ENCODE data around the gene DEGS2. TPM values are rescaled to one million over a fixed set of nuclear protein-coding genes. Genes with fewer than 3 reads are reported as not detected.
A peak's percentile ranks its signal among the peaks of the same experiment; 100 is the strongest.
"Not testable (repeated sequence)": the region's sequence is repeated elsewhere in the genome, so short reads cannot be mapped to it uniquely, and the experiment has no call there.

Gene DEGS2
- 0.95 and 5.0 TPM in 2 replicates for total RNA-seq (2014; rRNA removed; shearing (Covaris generic))

- in situ Hi-C loops (cut with HindIII; ENCODE audit: low sequenced_read_pairs), result no loop called here
- peak; percentile 71 for DNase-seq (ENCODE audit: low spot score)
Measured at GRCh38 chr14:100159094-100159864, at the start of gene DEGS2. DEGS2 (minus strand) TSS chr14:100159645; CDS start chr14:100159587, 58 bp downstream.

- not testable (repeated sequence) for DNase-seq (ENCODE audit: low spot score)
Measured at GRCh38 chr14:100208136-100208535, 48.7 kb upstream of the DEGS2 start.

GRCh38 chr14:100207588-100207987 lies 48.1 kb upstream of the DEGS2 start:
- in situ Hi-C loops (cut with HindIII; ENCODE audit: low sequenced_read_pairs); DNase-seq (ENCODE audit: low spot score): not testable (repeated sequence)

More at GRCh38 chr14:100208136-100208535, 48.7 kb upstream of the DEGS2 start:
- in situ Hi-C loops (cut with HindIII; ENCODE audit: low sequenced_read_pairs), result not testable (repeated sequence)

- in situ Hi-C loops (cut with HindIII; ENCODE audit: low sequenced_read_pairs); DNase-seq (ENCODE audit: low spot score): not testable (repeated sequence)
Measured at GRCh38 chr14:100204835-100205167, 45.4 kb upstream of the DEGS2 start.

- DNase-seq (ENCODE audit: low spot score), result no peak
- in situ Hi-C loops (cut with HindIII; ENCODE audit: low sequenced_read_pairs), result no loop called here
Measured at GRCh38 chr14:100203962-100204834, 44.8 kb upstream of the DEGS2 start.

- no peak for DNase-seq (ENCODE audit: low spot score)
- in situ Hi-C loops (cut with HindIII; ENCODE audit: low sequenced_read_pairs), result no loop called here
Measured at GRCh38 chr14:100203146-100203545, 43.7 kb upstream of the DEGS2 start.

GRCh38 chr14:100202712-100203111 lies 43.3 kb upstream of the DEGS2 start:
- in situ Hi-C loops (cut with HindIII; ENCODE audit: low sequenced_read_pairs), result no loop called here
- no peak for DNase-seq (ENCODE audit: low spot score)

- in situ Hi-C loops (cut with HindIII; ENCODE audit: low sequenced_read_pairs), result no loop called here
- DNase-seq (ENCODE audit: low spot score), result no peak
Measured at GRCh38 chr14:100201701-100202100, 42.3 kb upstream of the DEGS2 start.

- no peak for DNase-seq (ENCODE audit: low spot score)
- in situ Hi-C loops (cut with HindIII; ENCODE audit: low sequenced_read_pairs), result no loop called here
Measured at GRCh38 chr14:100200311-100200710, 40.9 kb upstream of the DEGS2 start.

- in situ Hi-C loops (cut with HindIII; ENCODE audit: low sequenced_read_pairs), result no loop called here
- DNase-seq (ENCODE audit: low spot score), result no peak
Measured at GRCh38 chr14:100199240-100199860, 39.9 kb upstream of the DEGS2 start.

GRCh38 chr14:100193417-100194357 lies 34.2 kb upstream of the DEGS2 start:
- in situ Hi-C loops (cut with HindIII; ENCODE audit: low sequenced_read_pairs), result no loop called here
- DNase-seq (ENCODE audit: low spot score), result peak; percentile 45

GRCh38 chr14:100192672-100193416 lies 33.4 kb upstream of the DEGS2 start:
- in situ Hi-C loops (cut with HindIII; ENCODE audit: low sequenced_read_pairs), result no loop called here
- peak; percentile 98 for DNase-seq (ENCODE audit: low spot score)

- in situ Hi-C loops (cut with HindIII; ENCODE audit: low sequenced_read_pairs), result no loop called here
- DNase-seq (ENCODE audit: low spot score), result no peak
Measured at GRCh38 chr14:100192250-100192671, 32.8 kb upstream of the DEGS2 start.

- DNase-seq (ENCODE audit: low spot score), result no peak
- in situ Hi-C loops (cut with HindIII; ENCODE audit: low sequenced_read_pairs), result no loop called here
Measured at GRCh38 chr14:100191584-100192249, 32.3 kb upstream of the DEGS2 start.

GRCh38 chr14:100190126-100190525 lies 30.7 kb upstream of the DEGS2 start:
- in situ Hi-C loops (cut with HindIII; ENCODE audit: low sequenced_read_pairs), result no loop called here
- DNase-seq (ENCODE audit: low spot score), result no peak

GRCh38 chr14:100188392-100189030 lies 29.1 kb upstream of the DEGS2 start:
- in situ Hi-C loops (cut with HindIII; ENCODE audit: low sequenced_read_pairs), result no loop called here

GRCh38 chr14:100187247-100187833 lies 27.9 kb upstream of the DEGS2 start:
- in situ Hi-C loops (cut with HindIII; ENCODE audit: low sequenced_read_pairs), result no loop called here
- no peak for DNase-seq (ENCODE audit: low spot score)

More at GRCh38 chr14:100188392-100189030, 29.1 kb upstream of the DEGS2 start:
- DNase-seq (ENCODE audit: low spot score), result no peak

Data from G401 (cell line).